ENCODE data around the gene PAPPA.

- no peak for TF ChIP-seq EZH2phosphoT487 (IDR thresholded peaks at IDR 0.05)
- TF ChIP-seq, protein P1, sequence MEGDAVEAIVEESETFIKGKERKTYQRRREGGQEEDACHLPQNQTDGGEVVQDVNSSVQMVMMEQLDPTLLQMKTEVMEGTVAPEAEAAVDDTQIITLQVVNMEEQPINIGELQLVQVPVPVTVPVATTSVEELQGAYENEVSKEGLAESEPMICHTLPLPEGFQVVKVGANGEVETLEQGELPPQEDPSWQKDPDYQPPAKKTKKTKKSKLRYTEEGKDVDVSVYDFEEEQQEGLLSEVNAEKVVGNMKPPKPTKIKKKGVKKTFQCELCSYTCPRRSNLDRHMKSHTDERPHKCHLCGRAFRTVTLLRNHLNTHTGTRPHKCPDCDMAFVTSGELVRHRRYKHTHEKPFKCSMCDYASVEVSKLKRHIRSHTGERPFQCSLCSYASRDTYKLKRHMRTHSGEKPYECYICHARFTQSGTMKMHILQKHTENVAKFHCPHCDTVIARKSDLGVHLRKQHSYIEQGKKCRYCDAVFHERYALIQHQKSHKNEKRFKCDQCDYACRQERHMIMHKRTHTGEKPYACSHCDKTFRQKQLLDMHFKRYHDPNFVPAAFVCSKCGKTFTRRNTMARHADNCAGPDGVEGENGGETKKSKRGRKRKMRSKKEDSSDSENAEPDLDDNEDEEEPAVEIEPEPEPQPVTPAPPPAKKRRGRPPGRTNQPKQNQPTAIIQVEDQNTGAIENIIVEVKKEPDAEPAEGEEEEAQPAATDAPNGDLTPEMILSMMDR (IDR thresholded peaks at IDR 0.05), result no peak
These were observed 284.1 kb downstream of the PAPPA start for GRCh38 chr9:116437411-116438370.

Data from neural progenitor cell (in vitro differentiated cells).